ENCODE results near the gene OXCT2. TPM values are rescaled to one million over a fixed set of nuclear protein-coding genes. Genes with fewer than 3 reads are reported as not detected.
A peak's percentile ranks its signal among the peaks of the same experiment; 100 is the strongest.

Gene OXCT2
- total RNA-seq, 1 experiment from 2014 or later = 1.1 TPM

DNA sequence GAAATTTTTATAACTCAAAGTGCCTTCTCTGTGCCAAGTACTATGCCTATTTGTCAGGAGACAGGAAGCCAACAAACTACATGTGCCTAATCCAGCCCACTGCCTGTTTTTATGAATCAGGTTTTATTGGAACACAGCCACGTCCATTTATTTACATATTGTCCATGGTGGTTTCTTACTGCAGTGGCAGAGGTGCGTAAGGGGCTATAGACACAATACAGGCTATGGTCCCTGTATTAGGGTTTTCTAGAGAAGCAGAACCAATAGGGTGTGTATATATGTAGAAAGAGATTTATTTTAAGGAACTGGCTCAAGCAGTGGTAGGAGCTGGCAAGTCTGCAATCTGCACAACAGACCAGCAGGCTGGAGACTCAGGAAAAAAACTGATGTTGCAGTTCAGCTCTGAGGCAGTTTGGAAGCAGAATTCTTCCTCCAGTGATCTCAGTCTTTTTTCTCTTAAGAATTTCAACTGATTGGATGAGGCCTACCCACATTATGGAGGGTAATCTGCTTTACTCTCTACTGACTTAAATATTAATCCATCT lies 17.1 kb downstream of the OXCT2 start:
- DNase-seq (ENCODE audit: low read depth) = no peak
- in situ Hi-C loops (cut with HindIII; ENCODE audit: low pct_unique_long_range_greater_than_20kb, low sequenced_read_pairs) = no loop called here

DNA sequence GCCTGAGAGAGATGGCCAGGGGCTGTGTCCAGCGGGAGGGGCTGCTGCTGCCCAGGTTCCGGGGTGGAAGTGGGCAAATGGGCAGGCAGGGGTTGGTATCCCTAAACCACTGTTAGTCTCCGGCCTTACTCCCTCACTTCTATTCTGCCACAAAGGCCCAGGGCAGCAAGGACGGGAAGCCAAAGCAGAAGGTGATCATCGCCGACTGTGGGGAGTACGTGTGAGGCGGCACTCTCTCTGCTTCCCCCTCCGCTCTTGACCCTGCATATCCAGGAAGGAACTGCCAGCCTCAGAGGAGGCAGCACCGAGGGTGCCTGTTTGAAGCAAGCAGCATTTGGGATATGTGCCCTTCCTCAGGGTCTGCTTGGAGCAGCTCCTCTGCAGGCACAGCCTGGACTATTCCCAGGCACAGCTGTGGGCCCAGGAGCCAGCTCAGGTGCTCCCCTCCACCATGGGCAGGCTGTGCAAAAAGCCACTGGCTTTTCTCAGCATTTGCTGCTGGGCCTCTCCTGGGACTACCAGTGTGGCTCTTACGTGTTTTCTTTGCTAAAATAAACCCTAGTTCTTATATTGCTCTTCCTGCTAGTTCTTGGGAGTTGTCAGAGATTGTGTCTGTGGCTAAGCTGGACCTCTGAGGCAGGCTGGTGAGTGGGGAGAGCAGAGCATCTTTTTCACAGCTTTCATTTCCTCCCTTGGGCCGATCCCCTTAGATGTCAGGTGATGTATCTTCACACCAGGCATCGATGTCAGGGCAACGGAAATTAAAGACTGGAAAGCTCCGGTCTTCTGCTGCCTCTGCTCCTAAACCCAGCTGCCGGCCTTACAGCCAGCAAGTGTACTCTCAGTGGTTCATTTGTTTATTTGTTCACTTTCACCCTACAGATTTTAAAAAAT lies 17.8 kb downstream of the OXCT2 start:
- no peak for DNase-seq (ENCODE audit: low read depth)
- in situ Hi-C loops (cut with HindIII; ENCODE audit: low pct_unique_long_range_greater_than_20kb, low sequenced_read_pairs) = no loop called here

DNA sequence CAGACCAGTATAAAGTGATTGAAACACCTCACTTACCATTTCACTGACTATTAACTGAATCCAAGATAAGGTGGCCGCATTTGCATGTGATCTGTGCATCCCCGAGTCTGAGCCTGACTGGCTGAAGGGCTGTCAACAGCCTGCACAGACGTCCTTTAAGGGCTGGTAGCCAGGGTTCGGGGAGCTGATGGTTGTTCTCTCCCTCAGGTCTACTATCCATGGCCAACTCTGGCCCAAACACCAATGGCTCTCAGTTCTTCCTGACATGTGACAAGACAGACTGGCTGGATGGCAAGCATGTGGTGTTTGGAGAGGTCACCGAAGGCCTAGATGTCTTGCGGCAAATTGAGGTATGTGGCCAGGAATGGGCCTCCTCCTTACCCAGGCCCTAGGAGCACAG lies 18.4 kb downstream of the OXCT2 start:
- in situ Hi-C loops (cut with HindIII; ENCODE audit: low pct_unique_long_range_greater_than_20kb, low sequenced_read_pairs) = no loop called here
- DNase-seq (ENCODE audit: low read depth) = no peak

DNA sequence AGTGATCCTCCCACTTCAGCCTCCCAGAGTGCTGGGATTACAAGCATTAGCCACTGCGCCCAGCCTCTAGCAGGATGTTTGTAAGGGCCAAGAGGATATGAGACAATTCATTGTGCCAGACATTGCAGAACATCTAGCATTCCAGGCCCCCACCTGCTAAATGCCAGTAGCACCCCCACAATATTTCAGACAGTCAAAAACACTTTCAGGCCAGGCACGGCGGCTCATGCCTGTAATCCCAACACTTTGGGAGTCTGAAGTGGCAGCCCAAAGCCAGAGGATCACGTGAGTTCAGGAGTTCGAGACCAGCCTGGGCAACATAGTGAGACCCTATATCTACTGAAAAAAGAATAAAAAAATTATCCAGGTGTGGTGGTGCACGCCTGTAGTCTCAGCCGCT lies 19.6 kb downstream of the OXCT2 start:
- in situ Hi-C loops (cut with HindIII; ENCODE audit: low pct_unique_long_range_greater_than_20kb, low sequenced_read_pairs) = no loop called here
- no peak for DNase-seq (ENCODE audit: low read depth)

DNA sequence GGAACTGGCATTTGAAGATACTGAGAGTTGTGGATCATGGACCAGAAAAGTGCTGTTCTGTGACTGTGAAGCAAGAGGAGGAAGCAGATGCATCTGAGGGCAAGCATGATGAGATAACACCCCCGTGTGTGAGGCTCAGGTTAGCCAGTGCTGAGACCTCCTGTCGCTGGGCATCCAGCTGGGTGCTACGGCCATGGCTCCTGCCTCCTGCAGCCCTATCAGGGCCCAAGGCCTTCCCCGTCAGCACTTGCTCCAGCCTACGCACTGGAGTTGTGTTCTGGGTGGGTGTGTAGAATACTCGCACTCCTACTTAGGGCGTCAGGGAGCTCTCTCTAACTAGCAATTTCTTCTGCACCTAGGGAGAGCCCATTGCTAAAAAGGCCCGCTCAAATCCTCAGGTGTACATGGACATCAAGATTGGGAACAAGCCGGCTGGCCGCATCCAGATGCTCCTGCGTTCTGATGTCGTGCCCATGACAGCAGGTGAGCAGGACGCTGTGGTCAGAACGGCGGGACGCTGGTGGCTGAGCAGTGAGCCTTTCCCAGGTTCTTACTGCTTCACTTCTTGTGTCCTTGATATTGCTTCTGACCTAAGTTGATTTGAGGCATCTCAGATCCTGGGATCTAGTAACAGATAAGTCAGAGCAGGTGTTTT lies 26.0 kb downstream of the OXCT2 start:
- in situ Hi-C loops (cut with HindIII; ENCODE audit: low pct_unique_long_range_greater_than_20kb, low sequenced_read_pairs) = no loop called here
- no peak for DNase-seq (ENCODE audit: low read depth)

DNA sequence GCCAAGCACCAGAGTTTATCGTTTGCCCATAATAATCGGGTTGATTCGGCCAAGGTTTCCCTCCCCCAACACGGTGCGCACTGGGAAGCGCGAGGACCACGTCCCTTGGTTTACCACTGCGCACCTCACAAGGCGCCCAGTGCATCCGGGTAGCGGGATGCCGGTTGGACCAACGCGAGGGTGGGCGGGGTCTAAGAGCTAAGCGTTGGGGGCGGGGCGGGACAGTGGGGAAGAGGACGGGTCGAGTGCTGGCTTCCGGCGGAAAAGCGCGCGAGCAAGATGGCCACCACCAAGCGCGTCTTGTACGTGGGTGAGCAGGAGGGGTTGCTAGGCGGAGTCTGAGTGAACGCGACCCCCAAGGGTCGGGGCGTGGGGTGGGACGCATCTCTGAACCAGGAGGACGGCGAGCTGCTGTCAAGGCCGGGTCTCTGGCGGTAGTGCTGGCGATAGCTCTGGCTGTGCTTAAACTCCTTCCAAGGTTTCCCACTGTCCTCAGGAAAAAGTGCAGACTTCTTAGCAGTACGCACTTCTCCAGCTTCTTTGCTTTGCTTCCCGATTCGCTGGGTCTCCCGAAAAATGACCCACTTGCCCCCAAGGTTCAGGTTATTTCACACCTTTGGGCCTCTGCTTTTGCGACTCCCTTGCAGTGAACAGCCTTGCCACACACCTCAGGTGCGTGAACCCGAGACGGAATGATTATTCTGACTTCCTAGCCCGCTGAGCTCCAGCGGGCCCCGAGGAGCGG lies 32.4 kb downstream of the OXCT2 start, which contains the start of gene PPIE:
TSS of gene PPIE (plus strand) at position 261 of the 745 bp plus-strand sequence. CDS start at position 280, 19 bp downstream.
- DNase-seq (ENCODE audit: low read depth) = peak; percentile 74
- in situ Hi-C loops (cut with HindIII; ENCODE audit: low pct_unique_long_range_greater_than_20kb, low sequenced_read_pairs) = no loop called here

DNA sequence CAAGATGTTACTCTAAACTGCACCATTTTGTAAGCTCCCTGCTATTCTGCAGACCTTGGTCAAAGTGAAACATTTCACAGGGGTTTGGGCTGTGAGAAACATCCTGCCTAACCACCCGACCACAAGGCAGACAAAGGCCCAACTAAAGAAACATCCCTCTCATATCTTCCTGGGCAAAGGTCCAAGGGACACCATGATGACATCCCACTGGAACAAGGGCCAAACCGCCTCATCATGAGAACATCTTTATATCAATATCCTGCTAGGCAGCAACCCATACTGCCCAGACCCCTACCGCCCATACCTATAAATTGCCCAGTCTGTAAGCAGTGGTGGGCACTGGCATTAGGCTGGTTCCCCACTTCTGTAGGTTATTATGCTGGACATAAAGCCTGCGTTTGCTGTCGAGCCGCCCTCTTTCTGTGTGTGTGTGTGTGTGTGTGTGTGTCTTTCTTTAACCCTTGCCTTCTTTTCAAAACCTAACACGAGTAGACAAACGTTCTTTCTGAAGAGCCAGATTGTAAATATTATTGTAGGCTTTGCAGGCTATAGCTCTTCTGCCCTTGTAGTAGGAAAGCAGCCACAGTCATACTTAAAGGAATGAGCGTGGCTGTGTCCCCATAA lies 33.5 kb downstream of the OXCT2 start:
- in situ Hi-C loops (cut with HindIII; ENCODE audit: low pct_unique_long_range_greater_than_20kb, low sequenced_read_pairs) = no loop called here
- DNase-seq (ENCODE audit: low read depth) = peak; percentile 29

DNA sequence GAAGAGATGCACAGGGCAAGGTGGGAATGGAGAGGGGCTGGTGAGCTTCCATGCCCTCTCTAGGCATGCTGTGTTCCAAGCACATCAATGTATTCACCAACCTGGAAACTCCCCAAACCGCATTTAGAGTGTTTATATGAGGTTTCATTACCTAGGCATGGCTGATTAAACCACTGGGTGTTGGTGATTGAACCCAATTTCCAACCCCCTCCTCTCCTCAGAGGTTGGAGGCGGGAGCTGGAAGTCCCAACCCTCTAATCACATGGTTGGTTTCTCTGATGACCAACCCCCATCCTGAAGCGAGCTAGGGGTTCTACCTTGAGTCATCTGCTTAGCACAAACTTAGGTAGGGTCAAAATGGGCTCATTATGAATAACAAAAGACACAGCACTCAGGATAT lies 35.4 kb downstream of the OXCT2 start:
- in situ Hi-C loops (cut with HindIII; ENCODE audit: low pct_unique_long_range_greater_than_20kb, low sequenced_read_pairs) = no loop called here
- no peak for DNase-seq (ENCODE audit: low read depth)

DNA sequence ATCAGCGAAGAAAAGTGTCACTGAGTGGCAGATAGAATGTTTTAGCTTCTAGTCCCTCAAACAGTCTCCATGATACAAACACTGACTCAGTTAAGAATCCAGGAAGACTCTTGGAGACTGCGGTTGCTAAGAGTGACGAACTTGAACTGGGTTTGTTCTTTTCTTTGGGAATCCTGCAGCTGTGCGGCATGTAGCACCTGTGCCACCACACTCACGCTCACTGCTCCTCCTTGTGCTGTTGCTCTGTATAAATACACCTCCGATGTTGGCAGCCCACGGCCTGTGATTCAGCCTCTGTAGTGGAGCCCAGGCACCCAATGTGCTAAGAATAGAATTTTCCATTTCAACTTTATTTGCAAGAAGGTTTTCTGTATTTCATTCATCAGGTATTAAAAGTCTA lies 38.0 kb downstream of the OXCT2 start:
- in situ Hi-C loops (cut with HindIII; ENCODE audit: low pct_unique_long_range_greater_than_20kb, low sequenced_read_pairs) = no loop called here
- DNase-seq (ENCODE audit: low read depth) = no peak

DNA sequence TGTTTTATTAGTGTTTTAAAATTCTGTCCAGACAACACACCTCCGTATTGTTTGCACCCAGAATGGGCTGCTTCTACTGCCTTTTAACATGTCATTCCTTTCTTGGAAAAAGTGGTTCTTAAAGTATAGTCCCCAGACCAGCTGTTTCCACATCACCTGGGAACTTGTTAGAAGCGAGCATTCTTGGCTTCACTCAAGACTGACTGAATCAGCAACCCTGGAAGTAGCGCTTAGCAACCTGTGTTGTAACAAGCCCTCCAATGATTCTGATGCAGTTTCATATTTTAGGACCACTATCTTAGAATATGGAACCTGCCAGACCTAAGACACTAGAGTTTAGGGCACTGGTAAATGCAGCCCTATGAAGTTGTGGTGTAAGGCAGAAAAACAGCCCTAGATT lies 38.4 kb downstream of the OXCT2 start:
- in situ Hi-C loops (cut with HindIII; ENCODE audit: low pct_unique_long_range_greater_than_20kb, low sequenced_read_pairs) = no loop called here

DNA sequence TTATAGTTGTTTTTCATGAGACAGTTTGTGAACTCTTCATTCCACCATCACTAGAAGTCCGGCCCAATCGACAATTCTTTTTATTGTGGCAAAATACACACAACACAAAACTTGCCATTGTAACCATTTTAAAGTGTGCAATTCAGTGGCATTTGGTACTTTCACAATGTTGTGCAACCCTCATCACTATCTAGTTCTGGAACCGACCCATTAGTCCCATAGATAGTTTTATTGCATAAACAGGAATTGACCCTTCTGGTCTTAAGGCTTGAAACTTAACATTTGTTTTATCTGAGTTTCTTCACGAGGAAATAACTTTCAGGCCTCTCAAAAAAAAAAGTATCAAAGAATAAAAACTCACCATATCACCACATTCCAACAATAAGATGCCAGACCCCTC lies 41.3 kb downstream of the OXCT2 start:
- DNase-seq (ENCODE audit: low read depth) = no peak
- in situ Hi-C loops (cut with HindIII; ENCODE audit: low pct_unique_long_range_greater_than_20kb, low sequenced_read_pairs) = no loop called here

More for the DNA sequence above, 38.4 kb downstream of the OXCT2 start:
- DNase-seq (ENCODE audit: low read depth) = no peak

DNA sequence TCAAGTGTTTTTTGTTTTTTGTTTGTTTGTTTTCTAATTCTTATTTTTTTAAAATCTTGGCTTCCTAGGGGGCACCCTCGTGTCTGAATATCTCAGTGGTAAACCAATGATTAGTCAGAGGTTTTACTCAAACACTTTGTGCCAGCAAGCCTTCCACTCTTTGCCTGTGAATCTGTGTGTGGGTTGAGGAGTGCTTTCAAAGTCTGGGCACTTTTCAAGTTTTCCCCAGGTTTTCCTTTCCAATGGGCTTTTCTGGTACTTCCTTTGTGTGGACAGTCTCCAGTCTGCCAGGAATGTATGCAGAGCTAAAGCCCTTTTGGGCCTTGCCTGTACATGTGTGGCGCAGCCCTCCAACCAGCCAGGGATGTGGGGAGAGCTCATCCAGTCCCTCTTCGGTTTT lies 42.1 kb downstream of the OXCT2 start:
- in situ Hi-C loops (cut with HindIII; ENCODE audit: low pct_unique_long_range_greater_than_20kb, low sequenced_read_pairs) = no loop called here
- no peak for DNase-seq (ENCODE audit: low read depth)

DNA sequence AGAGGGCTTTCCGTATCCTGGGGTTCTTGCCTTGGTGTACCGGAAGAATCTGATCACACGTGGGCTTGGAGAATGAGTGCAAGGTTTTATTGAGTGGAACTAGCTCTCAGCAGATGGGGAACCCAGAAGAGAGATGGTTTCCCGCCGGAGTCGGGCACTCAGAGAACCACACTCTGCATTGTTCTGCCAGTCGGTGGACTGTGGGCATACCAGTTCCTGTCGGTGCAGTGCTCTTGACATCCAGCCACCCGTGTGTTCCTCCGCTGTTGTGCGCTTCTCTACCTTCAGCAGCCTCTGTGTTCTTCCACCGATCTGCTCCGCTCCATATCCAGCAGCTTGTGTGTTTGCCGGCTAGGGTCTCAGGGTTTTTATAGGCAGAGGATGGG lies 43.2 kb downstream of the OXCT2 start:
- no peak for DNase-seq (ENCODE audit: low read depth)
- in situ Hi-C loops (cut with HindIII; ENCODE audit: low pct_unique_long_range_greater_than_20kb, low sequenced_read_pairs) = no loop called here

DNA sequence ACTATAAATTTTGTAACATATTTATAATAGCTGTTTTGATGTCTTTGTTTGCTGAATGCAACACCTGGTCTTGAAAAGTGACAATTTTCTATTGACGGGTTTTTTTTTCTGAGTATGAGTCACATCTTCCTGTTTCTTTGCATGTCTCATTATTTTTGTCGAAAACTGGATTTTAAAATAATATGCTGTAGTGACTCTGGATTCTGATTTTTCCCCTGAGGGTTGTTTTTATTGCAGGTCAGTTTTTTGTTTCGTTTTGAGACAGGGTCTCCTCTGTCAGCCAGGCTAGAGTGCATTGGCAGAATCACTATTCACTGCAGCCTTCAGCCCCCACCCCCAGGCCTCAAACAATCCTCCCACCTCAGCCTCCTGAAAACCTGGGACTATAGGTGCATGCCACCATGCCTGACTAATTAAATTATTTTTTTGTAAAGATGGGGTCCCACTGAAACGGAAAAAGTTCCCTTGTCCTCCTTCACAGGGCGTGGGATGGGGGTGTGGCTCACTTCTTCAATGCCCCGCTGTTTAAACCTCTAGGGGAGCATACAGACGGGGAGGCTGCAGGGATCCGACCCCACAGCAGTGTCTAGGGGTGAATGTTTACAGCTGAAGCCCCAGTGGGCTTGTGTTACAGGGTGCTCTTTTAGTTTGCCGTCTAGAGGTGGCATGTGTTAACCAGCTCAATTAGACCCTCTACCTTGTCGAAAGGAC lies 43.8 kb downstream of the OXCT2 start:
- no peak for DNase-seq (ENCODE audit: low read depth)
- in situ Hi-C loops (cut with HindIII; ENCODE audit: low pct_unique_long_range_greater_than_20kb, low sequenced_read_pairs) = no loop called here

DNA sequence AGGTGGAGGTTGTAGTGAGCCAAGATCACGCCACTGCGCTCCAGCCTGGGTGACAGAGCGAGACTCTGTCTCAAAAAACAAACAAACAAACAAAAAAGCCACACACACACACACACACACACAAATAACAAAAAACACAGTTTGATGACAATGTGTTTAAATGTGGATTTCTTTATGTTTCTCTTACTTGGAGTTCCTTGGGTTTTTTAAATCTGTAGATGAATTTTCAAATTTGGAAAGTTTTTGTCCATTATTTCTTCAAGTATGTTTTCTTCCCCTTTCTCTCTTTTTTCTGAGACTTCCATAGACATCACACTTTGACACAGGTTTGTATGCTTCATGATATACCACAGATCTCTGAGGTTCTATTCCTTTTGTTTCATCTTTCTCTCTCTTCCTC lies 44.5 kb downstream of the OXCT2 start:
- DNase-seq (ENCODE audit: low read depth) = no peak
- in situ Hi-C loops (cut with HindIII; ENCODE audit: low pct_unique_long_range_greater_than_20kb, low sequenced_read_pairs) = no loop called here

DNA sequence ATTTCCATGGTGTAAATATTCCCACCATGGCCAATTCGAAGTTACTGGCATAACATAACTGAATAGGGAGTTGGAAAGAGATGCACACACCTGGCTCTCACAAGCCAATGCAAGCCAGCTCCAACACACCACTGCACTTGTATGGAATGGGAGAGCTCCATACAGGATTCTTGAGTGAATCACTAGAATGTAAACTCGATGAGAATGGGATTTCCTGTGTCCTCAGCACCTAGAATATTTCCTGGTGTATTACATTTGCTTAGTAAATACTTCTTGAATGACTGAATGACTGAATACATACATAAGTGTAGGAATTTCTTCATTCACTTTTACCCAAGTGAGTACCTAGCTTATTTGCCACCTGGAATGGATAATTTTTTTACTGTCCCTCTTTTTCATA lies 48.7 kb downstream of the OXCT2 start:
- in situ Hi-C loops (cut with HindIII; ENCODE audit: low pct_unique_long_range_greater_than_20kb, low sequenced_read_pairs) = no loop called here

DNA sequence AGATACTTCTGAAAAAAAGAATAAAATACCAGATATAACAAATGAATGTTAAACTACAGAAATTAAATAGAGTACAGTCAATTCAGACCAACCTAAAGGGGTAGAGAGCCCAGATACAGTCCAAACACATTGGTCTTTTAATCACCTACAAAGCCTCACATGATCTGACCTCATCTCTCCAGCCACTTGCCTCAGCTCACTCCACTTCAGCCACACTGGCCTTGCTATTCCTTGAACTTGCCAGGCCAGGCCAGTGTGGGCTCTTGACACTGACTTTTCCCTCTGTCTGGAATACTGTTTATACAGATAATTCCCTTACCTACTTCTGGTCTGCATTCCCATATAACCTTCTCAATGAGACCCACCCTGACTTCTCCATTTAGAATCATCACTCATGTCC lies 49.5 kb downstream of the OXCT2 start:
- no peak for DNase-seq (ENCODE audit: low read depth)
- in situ Hi-C loops (cut with HindIII; ENCODE audit: low pct_unique_long_range_greater_than_20kb, low sequenced_read_pairs) = no loop called here

More for the DNA sequence above, 48.7 kb downstream of the OXCT2 start:
- DNase-seq (ENCODE audit: low read depth) = no peak
